B cell (primary cell): ENCODE measurements around the gene UNC5A. TPM values are rescaled to one million over a fixed set of nuclear protein-coding genes. Genes with fewer than 3 reads are reported as not detected.

Source experiments
- ATAC-seq: fragments of 200-7000 bp; cut with Tn5 transposase; one replicate; pipeline ENCODE4 v1.10.0; 2021; ENCODE audit warnings: low read depth, mild to moderate bottlenecking, moderate number of reproducible peaks, moderate library complexity
- CTCF ChIA-PET: fragments of 350-600 bp; sonication (Branson Sonifier 250); formaldehyde crosslinking; loops from one replicate; lab custom pipeline; 2021; ENCODE audit warnings: antibody characterized with exemption, inconsistent platforms; lab: Charles Lee
- POLR2A ChIA-PET: fragments of 350-600 bp; sonication (Branson Sonifier 250); formaldehyde crosslinking; loops from one replicate; lab custom pipeline; 2021; ENCODE audit warnings: antibody characterized with exemption; lab: Charles Lee
- DNase-seq: peaks from one replicate; pipeline ENCODE4 v3.0.0; 2013
- H2AFZ ChIP-seq: 2 replicates; pipeline ENCODE4 v1.6.1; 2012; ENCODE audit warnings: mild to moderate bottlenecking, low read depth, low read length; ENCODE audit not compliant: insufficient read depth, poor library complexity, severe bottlenecking
- H3K27ac ChIP-seq, 2 donors: 1 replicate in 1 of 2; 2 replicates in 1 of 2; pipeline ENCODE4 v1.5.1; 2012 to 2013; ENCODE audit warnings: low read length in 2 of 2, mild to moderate bottlenecking in 2 of 2, moderate library complexity in 1 of 2
- H3K27me3 ChIP-seq, 4 experiments: fragments of 200-600 bp in 1 of 4; sonication (generic) in 1 of 4; replicated peaks in 1 of 4; 1 replicate in 2 of 4; 2 replicates in 2 of 4; pipeline versions ENCODE4 v1.6.1 to v1.7.0; 2013 to 2016; ENCODE audit warnings: low read length in 3 of 4, mild to moderate bottlenecking in 2 of 4, mixed read lengths in 1 of 4, moderate library complexity in 1 of 4; ENCODE audit not compliant: insufficient read depth in 4 of 4, control insufficient read depth in 3 of 4; ENCODE audit errors: control extremely low read depth in 1 of 4
- H3K36me3 ChIP-seq, 2 experiments: replicated peaks in 1 of 2; 1 replicate in 1 of 2; 2 replicates in 1 of 2; pipeline versions ENCODE4 v1.6.1 to v1.7.1; 2013; ENCODE audit warnings: low read length in 1 of 2; ENCODE audit not compliant: insufficient read depth in 2 of 2, control insufficient read depth in 1 of 2; ENCODE audit errors: control extremely low read depth in 1 of 2, extremely low read depth in 1 of 2
- H3K4me1 ChIP-seq, 2 donors: fragments of 200-600 bp in 1 of 2; sonication (generic) in 1 of 2; 1 replicate in 1 of 2; 2 replicates in 1 of 2; pipeline versions ENCODE4 v1.5.1 to v1.6.1; 2013 to 2017; ENCODE audit warnings: low read length in 2 of 2; ENCODE audit not compliant: control insufficient read depth in 2 of 2, insufficient read depth in 2 of 2
- H3K4me2 ChIP-seq: replicated peaks from 2 replicates; pipeline ENCODE3; 2012; ENCODE audit warnings: mild to moderate bottlenecking, low read depth, low read length; ENCODE audit not compliant: poor library complexity, severe bottlenecking
- H3K4me3 ChIP-seq, 5 experiments: fragments of 200-600 bp in 1 of 5; sonication (generic) in 1 of 5; 1 replicate in 3 of 5; 2 replicates in 2 of 5; pipeline versions ENCODE4 v1.5.1 to v1.7.0; 2011 to 2016; ENCODE audit warnings: low read length in 4 of 5, mild to moderate bottlenecking in 4 of 5, low read depth in 2 of 5, control low read depth in 1 of 5, moderate library complexity in 1 of 5; ENCODE audit not compliant: insufficient read depth in 1 of 5; ENCODE audit errors: control extremely low read depth in 1 of 5, extremely low read depth in 1 of 5
- H3K79me2 ChIP-seq: fragments of 200-600 bp; sonication (generic); one replicate; pipeline ENCODE4 v1.6.0; 2016; ENCODE audit warnings: low read length; ENCODE audit not compliant: control insufficient read depth, insufficient read depth
- H3K9ac ChIP-seq: fragments of 200-600 bp; sonication (generic); 2 replicates; pipeline ENCODE4 v1.6.1; 2017; ENCODE audit warnings: mild to moderate bottlenecking, low read length, moderate library complexity
- H3K9me3 ChIP-seq, 3 donors: one replicate each; pipeline versions ENCODE4 v1.6.1 to v1.7.1; 2013; ENCODE audit warnings: low read length in 2 of 3; ENCODE audit not compliant: control insufficient read depth in 2 of 3, insufficient read depth in 1 of 3; ENCODE audit errors: control extremely low read depth in 1 of 3
- H4K20me1 ChIP-seq: 2 replicates; pipeline ENCODE4 v1.6.0; 2012; ENCODE audit warnings: mild to moderate bottlenecking, low read length; ENCODE audit not compliant: insufficient read depth, control insufficient read depth, poor library complexity, severe bottlenecking
- H3K27ac Mint-ChIP-seq: one replicate; pipeline ENCODE4 v1.8.0; 2021; ENCODE audit warnings: mixed read lengths
- H3K27me3 Mint-ChIP-seq: one replicate; pipeline ENCODE4 v1.8.0; 2021; ENCODE audit warnings: mixed read lengths
- H3K4me1 Mint-ChIP-seq: one replicate; pipeline ENCODE4 v1.8.0; 2021; ENCODE audit warnings: mixed read lengths
- H3K4me3 Mint-ChIP-seq: one replicate; pipeline ENCODE4 v1.8.0; 2021; ENCODE audit warnings: mixed read lengths
- H3K9me3 Mint-ChIP-seq: one replicate; pipeline ENCODE4 v1.8.0; 2022; ENCODE audit warnings: mixed read lengths; ENCODE audit not compliant: insufficient read depth
- EZH2 ChIP-seq: IDR thresholded peaks from 2 replicates; pipeline ENCODE4 v1.6.1; 2012; ENCODE audit warnings: borderline replicate concordance, low read depth, mild to moderate bottlenecking, moderate library complexity, low read length; ENCODE audit not compliant: insufficient read depth, poor library complexity, severe bottlenecking
- WGBS: methylation state at CpG from one replicate; pipeline ENCODE4 v1.1.5; 2013; ENCODE audit warnings: missing lambda C conversion rate; ENCODE audit not compliant: insufficient coverage; 5-methylcytosine and 5-hydroxymethylcytosine counted together
- intact Hi-C: fragments of 100-400 bp; cut with micrococcal nuclease; formaldehyde crosslinking; loops from one replicate; pipeline ENCODE4 v1.10.0; 2022
- polyA plus RNA-seq: library from polyadenylated mRNA; depleted of rRNA; stranded (reverse); fragments of >200 nt; gene quantifications from 2 replicates; pipeline ENCODE4 v1.2.3, GENCODE V29; 2012
- total RNA-seq, 2 donors: library from RNA; stranded (reverse); fragments of 120-200 nt in 1 of 2; gene quantifications; 1 replicate in 1 of 2; 2 replicates in 1 of 2; pipeline versions ENCODE4 v1.2.3 to v1.2.4, GENCODE V29; 2013 to 2022
- TF ChIP-seq, protein P1 (sequence below): fragments of 200-600 bp; IDR thresholded peaks from one replicate; pipeline ENCODE4 v1.8.0; 2022; ENCODE audit warnings: antibody characterized with exemption, mild to moderate bottlenecking

UNC5A gene
- total and polyA plus RNA-seq, 2 donors (not counting 1 experiment from before 2014, with no cell fraction given): not detected

DNA sequence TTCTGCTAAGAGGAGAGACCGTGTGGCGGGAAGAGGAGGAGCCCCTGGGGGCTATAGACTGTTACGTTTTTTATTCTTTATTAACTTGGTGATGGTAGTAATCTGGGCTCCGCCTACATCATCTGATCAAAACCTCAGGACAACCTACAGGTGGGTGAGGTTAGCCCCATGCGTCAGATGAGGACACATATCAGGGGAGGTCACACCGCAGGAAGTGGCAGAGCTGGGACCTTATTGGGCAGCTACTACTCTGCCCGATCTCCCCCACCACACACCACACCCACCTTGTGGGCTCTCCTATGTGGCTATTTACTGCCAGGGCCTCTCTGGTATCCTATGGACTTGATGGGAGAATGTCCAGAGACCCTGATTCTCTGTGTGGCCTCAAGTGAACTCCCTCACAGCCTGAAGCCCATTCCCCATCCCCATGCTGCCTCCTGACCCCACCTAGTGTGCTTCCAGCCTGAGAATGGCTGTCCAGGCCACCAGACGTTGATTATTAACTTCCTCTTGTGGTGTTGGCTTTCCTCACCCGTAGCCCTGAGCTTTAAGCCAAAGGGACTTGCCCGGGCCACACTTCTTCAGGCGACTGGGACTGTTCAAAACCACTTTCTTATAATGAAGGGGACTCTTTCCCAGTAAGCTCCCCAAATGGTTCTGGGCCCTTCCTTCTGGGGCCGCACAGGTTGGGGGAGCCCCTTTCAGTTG is 8.2 kb downstream of the UNC5A start:
- Mint-ChIP-seq H3K27ac (no peak overlapping the region), H3K27me3 (peaks cover 77% of the 10 kb centered on the region), H3K4me3 (peak overlapping the region; percentile 73), H3K4me1 (peaks cover 12% of the 10 kb centered on the region), H3K9me3 (no peaks in the 10 kb centered on the region)
- ATAC-seq (no peak), DNase-seq (peak; percentile 36)
- H3K4me3 ChIP-seq: peak overlapping the region in 1 of 5 experiments; percentile 46
- peaks cover 0 to 65% (median 20%) of the 10 kb centered on the region in 4 experiments for H3K27me3 ChIP-seq
- H3K9ac ChIP-seq: peak overlapping the region; percentile 45
- H3K79me2 ChIP-seq: no peaks in the 10 kb centered on the region
- no peak overlapping the region for H3K27ac ChIP-seq
- WGBS: 36% methylated on average over 10 of the region's 12 CpGs
- TF ChIP-seq, protein P1, sequence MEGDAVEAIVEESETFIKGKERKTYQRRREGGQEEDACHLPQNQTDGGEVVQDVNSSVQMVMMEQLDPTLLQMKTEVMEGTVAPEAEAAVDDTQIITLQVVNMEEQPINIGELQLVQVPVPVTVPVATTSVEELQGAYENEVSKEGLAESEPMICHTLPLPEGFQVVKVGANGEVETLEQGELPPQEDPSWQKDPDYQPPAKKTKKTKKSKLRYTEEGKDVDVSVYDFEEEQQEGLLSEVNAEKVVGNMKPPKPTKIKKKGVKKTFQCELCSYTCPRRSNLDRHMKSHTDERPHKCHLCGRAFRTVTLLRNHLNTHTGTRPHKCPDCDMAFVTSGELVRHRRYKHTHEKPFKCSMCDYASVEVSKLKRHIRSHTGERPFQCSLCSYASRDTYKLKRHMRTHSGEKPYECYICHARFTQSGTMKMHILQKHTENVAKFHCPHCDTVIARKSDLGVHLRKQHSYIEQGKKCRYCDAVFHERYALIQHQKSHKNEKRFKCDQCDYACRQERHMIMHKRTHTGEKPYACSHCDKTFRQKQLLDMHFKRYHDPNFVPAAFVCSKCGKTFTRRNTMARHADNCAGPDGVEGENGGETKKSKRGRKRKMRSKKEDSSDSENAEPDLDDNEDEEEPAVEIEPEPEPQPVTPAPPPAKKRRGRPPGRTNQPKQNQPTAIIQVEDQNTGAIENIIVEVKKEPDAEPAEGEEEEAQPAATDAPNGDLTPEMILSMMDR: no peak
- TF ChIP-seq EZH2: no peak
- H3K9me3 ChIP-seq: peaks cover 0 to 12% (median 0%) of the 10 kb centered on the region in 3 donors
- H3K4me2 ChIP-seq: peak overlapping the region; percentile 76
- H3K4me1 ChIP-seq: peaks cover 7 to 8% of the 10 kb centered on the region in 2 donors
- ChIA-PET POLR2A (no interaction called here), CTCF (interaction anchor here (0.9 kb wide), 1 partner anchor 158 kb away, joined by 3 read pairs; no protein-coding TSS in a partner anchor)
- no peaks in the 10 kb centered on the region for H3K36me3 ChIP-seq
- H4K20me1 ChIP-seq: no peaks in the 10 kb centered on the region
- intact Hi-C loops: no loop called here
- H2AFZ ChIP-seq: peak overlapping the region; percentile 45

DNA sequence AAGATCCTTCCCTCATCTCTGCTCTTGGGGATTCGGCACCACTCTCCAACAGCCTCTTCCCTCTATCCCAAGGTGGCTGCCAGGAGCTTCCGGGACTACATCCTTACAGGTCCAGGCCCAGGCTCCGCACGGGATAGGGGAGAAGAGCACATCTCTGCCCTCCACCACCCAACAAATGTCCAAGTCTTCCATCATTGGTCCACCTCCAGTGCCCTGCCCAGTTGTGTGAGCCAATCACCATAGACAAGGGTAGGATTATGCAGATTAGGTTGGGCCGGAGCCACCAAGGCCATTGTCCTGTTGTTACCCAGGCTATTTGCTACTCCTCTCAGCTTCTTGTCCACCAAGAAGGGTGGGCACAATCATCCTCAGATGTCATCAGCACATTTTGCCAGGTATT is 9.1 kb downstream of the UNC5A start:
- intact Hi-C loops: no loop called here
- ATAC-seq: no peak

More for the DNA sequence above, 9.1 kb downstream of the UNC5A start:
- Histone ChIP-seq H3K79me2 (no peaks in the 10 kb centered on the region), H3K9me3 (peaks cover 0 to 12% (median 0%) of the 10 kb centered on the region in 3 donors), H2AFZ (no peak overlapping the region), H3K4me1 (peaks cover 7 to 8% of the 10 kb centered on the region in 2 donors), H4K20me1 (no peaks in the 10 kb centered on the region), H3K4me3 (no peak overlapping the region), H3K36me3 (no peaks in the 10 kb centered on the region), H3K9ac (no peak overlapping the region), H3K27me3 (peaks cover 0 to 58% (median 18%) of the 10 kb centered on the region in 4 experiments), H3K27ac (no peak overlapping the region), H3K4me2 (no peak overlapping the region)
- H3K4me3 Mint-ChIP-seq: no peak overlapping the region
- peaks cover 68% of the 10 kb centered on the region for H3K27me3 Mint-ChIP-seq
- TF ChIP-seq, protein P1: no peak
- no peak for TF ChIP-seq EZH2
- CTCF ChIA-PET: no interaction called here
- H3K9me3 Mint-ChIP-seq: no peaks in the 10 kb centered on the region
- POLR2A ChIA-PET: no interaction called here
- H3K4me1 Mint-ChIP-seq: peaks cover 12% of the 10 kb centered on the region
- no peak for DNase-seq
- 78% methylated on average over 5 of the region's 5 CpGs for WGBS
- no peak overlapping the region for H3K27ac Mint-ChIP-seq
